ENCODE measurements around the gene FAM227A.
"Not testable (repeated sequence)": the region's sequence is repeated elsewhere in the genome, so short reads cannot be mapped to it uniquely, and the experiment has no call there.

Gene FAM227A

DNA sequence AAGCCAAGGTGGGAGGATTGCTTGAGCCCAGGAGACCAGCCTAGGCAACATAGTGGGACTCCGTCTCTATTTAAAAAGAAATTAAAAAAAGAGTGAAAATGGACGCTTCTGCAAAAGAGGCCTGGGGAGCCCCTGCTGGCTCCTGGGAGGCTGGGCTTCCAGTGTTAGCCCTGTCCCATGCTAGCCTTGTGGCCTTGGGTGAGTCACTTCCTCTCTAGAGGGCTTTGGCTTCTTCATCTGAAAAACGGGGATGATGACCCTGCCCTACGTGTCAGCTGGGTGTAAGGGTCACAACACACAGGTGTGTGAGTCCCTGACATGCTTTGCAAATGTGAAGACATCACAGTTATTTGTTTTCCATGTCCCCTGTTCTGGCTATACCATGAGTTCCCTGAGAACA is 32.8 kb downstream of the FAM227A start:
- H3K4me1 ChIP-seq (ENCODE audit: control insufficient read depth, insufficient read depth, low read length) = no peaks in the 10 kb centered on the region
- H3K36me3 ChIP-seq (ENCODE audit: control insufficient read depth, insufficient read depth, low read length) = no peaks in the 10 kb centered on the region
- H3K27me3 ChIP-seq (ENCODE audit: control insufficient read depth, insufficient read depth, low read length) = no peaks in the 10 kb centered on the region
- H3K9ac ChIP-seq (ENCODE audit: low read length) = no peak overlapping the region
- no peaks in the 10 kb centered on the region for H3K9me3 ChIP-seq (ENCODE audit: control insufficient read depth, low read length)
- no peak overlapping the region for H3K4me3 ChIP-seq (ENCODE audit: low read length)

- Histone ChIP-seq H3K4me1 (ENCODE audit: control insufficient read depth, insufficient read depth, low read length) (peaks cover 2% of the 10 kb centered on the region), H3K27me3 (ENCODE audit: control insufficient read depth, insufficient read depth, low read length) (no peaks in the 10 kb centered on the region), H3K9me3 (ENCODE audit: control insufficient read depth, low read length) (no peaks in the 10 kb centered on the region), H3K36me3 (ENCODE audit: control insufficient read depth, insufficient read depth, low read length) (no peaks in the 10 kb centered on the region), H3K9ac (ENCODE audit: low read length) (no peak overlapping the region), H3K4me3 (ENCODE audit: low read length) (no peak overlapping the region)
Observed at GRCh38 chr22:38618682-38619081, 37.5 kb downstream of the FAM227A start.

GRCh38 chr22:38618258-38618657 is 37.9 kb downstream of the FAM227A start:
- Histone ChIP-seq H3K4me3 (ENCODE audit: low read length) (no peak overlapping the region), H3K4me1 (ENCODE audit: control insufficient read depth, insufficient read depth, low read length) (peaks cover 6% of the 10 kb centered on the region), H3K27me3 (ENCODE audit: control insufficient read depth, insufficient read depth, low read length) (no peaks in the 10 kb centered on the region), H3K9ac (ENCODE audit: low read length) (no peak overlapping the region), H3K36me3 (ENCODE audit: control insufficient read depth, insufficient read depth, low read length) (no peaks in the 10 kb centered on the region), H3K9me3 (ENCODE audit: control insufficient read depth, low read length) (no peaks in the 10 kb centered on the region)

- not testable (repeated sequence) for H3K9me3 ChIP-seq (ENCODE audit: control insufficient read depth, low read length); H3K4me1 ChIP-seq (ENCODE audit: control insufficient read depth, insufficient read depth, low read length); H3K9ac ChIP-seq (ENCODE audit: low read length)
Observed at GRCh38 chr22:38615064-38615405, 41.2 kb downstream of the FAM227A start.

GRCh38 chr22:38614332-38615063 is 41.7 kb downstream of the FAM227A start:
- Histone ChIP-seq H3K9me3 (ENCODE audit: control insufficient read depth, low read length) (no peaks in the 10 kb centered on the region), H3K4me3 (ENCODE audit: low read length) (no peak overlapping the region), H3K4me1 (ENCODE audit: control insufficient read depth, insufficient read depth, low read length) (peaks cover 6% of the 10 kb centered on the region), H3K27me3 (ENCODE audit: control insufficient read depth, insufficient read depth, low read length) (no peaks in the 10 kb centered on the region), H3K9ac (ENCODE audit: low read length) (no peak overlapping the region), H3K36me3 (ENCODE audit: control insufficient read depth, insufficient read depth, low read length) (no peaks in the 10 kb centered on the region)

More at GRCh38 chr22:38615064-38615405, 41.2 kb downstream of the FAM227A start:
- H3K36me3 ChIP-seq (ENCODE audit: control insufficient read depth, insufficient read depth, low read length); H3K27me3 ChIP-seq (ENCODE audit: control insufficient read depth, insufficient read depth, low read length); H3K4me3 ChIP-seq (ENCODE audit: low read length): not testable (repeated sequence)

- H3K9ac ChIP-seq (ENCODE audit: low read length) = no peak overlapping the region
- H3K4me3 ChIP-seq (ENCODE audit: low read length) = no peak overlapping the region
- H3K4me1 ChIP-seq (ENCODE audit: control insufficient read depth, insufficient read depth, low read length) = peaks cover 6% of the 10 kb centered on the region
Observed at GRCh38 chr22:38613588-38613987, 42.6 kb downstream of the FAM227A start.

GRCh38 chr22:38612217-38613006 is 43.8 kb downstream of the FAM227A start:
- H3K36me3 ChIP-seq (ENCODE audit: control insufficient read depth, insufficient read depth, low read length) = no peaks in the 10 kb centered on the region
- H3K4me1 ChIP-seq (ENCODE audit: control insufficient read depth, insufficient read depth, low read length) = peaks cover 6% of the 10 kb centered on the region
- H3K27me3 ChIP-seq (ENCODE audit: control insufficient read depth, insufficient read depth, low read length) = no peaks in the 10 kb centered on the region
- H3K4me3 ChIP-seq (ENCODE audit: low read length) = no peak overlapping the region
- H3K9ac ChIP-seq (ENCODE audit: low read length) = no peak overlapping the region
- H3K9me3 ChIP-seq (ENCODE audit: control insufficient read depth, low read length) = no peaks in the 10 kb centered on the region

More at GRCh38 chr22:38613588-38613987, 42.6 kb downstream of the FAM227A start:
- Histone ChIP-seq H3K9me3 (ENCODE audit: control insufficient read depth, low read length) (no peaks in the 10 kb centered on the region), H3K36me3 (ENCODE audit: control insufficient read depth, insufficient read depth, low read length) (no peaks in the 10 kb centered on the region), H3K27me3 (ENCODE audit: control insufficient read depth, insufficient read depth, low read length) (no peaks in the 10 kb centered on the region)

GRCh38 chr22:38611559-38611958 is 44.6 kb downstream of the FAM227A start:
- H3K9ac ChIP-seq (ENCODE audit: low read length) = no peak overlapping the region
- H3K4me3 ChIP-seq (ENCODE audit: low read length) = no peak overlapping the region
- no peaks in the 10 kb centered on the region for H3K36me3 ChIP-seq (ENCODE audit: control insufficient read depth, insufficient read depth, low read length)
- H3K4me1 ChIP-seq (ENCODE audit: control insufficient read depth, insufficient read depth, low read length) = peaks cover 6% of the 10 kb centered on the region
- no peaks in the 10 kb centered on the region for H3K9me3 ChIP-seq (ENCODE audit: control insufficient read depth, low read length)
- no peaks in the 10 kb centered on the region for H3K27me3 ChIP-seq (ENCODE audit: control insufficient read depth, insufficient read depth, low read length)

DNA sequence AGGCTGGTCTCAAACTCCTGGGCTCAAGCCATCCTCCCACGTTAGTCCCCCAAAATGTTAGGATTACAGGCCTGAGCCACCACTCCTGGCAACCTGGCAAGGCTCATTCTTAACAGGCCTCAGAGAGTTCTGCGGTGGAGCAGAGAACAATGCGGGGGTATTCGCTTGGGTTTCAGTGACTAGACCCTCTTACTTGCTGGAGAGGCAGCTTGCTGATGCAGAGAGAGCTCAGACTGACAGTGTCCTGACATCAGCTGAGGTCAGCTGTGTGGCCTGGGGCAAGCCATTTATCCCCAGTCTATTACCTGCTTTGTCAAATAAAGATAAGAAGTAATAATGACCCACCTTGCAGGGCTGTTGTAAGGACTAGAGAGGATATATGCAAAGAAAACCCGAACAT is 46.0 kb downstream of the FAM227A start:
- H3K9me3 ChIP-seq (ENCODE audit: control insufficient read depth, low read length) = no peaks in the 10 kb centered on the region
- H3K4me3 ChIP-seq (ENCODE audit: low read length) = no peak overlapping the region
- H3K27me3 ChIP-seq (ENCODE audit: control insufficient read depth, insufficient read depth, low read length) = no peaks in the 10 kb centered on the region
- H3K9ac ChIP-seq (ENCODE audit: low read length) = no peak overlapping the region
- H3K36me3 ChIP-seq (ENCODE audit: control insufficient read depth, insufficient read depth, low read length) = no peaks in the 10 kb centered on the region
- H3K4me1 ChIP-seq (ENCODE audit: control insufficient read depth, insufficient read depth, low read length) = peaks cover 6% of the 10 kb centered on the region

- no peaks in the 10 kb centered on the region for H3K9me3 ChIP-seq (ENCODE audit: control insufficient read depth, low read length)
- H3K9ac ChIP-seq (ENCODE audit: low read length) = no peak overlapping the region
- no peak overlapping the region for H3K4me3 ChIP-seq (ENCODE audit: low read length)
Observed at GRCh38 chr22:38608992-38609750, 47.0 kb downstream of the FAM227A start.

DNA sequence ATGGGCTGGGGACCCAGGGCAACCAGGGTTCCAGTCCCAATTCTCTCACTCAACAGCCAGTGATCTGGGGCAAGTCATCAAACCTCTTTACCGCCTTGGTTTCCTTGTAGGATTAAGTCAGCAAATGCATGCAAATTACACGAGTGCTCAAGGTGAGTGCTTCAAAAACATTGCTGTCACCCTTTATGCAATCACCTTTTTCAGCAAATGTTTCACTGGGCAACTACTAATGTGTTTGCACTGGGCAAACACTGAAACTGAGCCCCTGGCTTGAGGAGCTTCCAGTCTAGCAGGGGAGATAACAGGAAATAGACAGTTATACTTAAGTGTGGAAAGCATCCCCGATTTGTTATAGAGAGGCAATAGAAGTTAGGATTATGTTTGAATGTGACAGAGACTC is 48.5 kb downstream of the FAM227A start:
- H3K9ac ChIP-seq (ENCODE audit: low read length) = no peak overlapping the region
- no peak overlapping the region for H3K4me3 ChIP-seq (ENCODE audit: low read length)
- H3K4me1 ChIP-seq (ENCODE audit: control insufficient read depth, insufficient read depth, low read length) = no peaks in the 10 kb centered on the region
- no peaks in the 10 kb centered on the region for H3K27me3 ChIP-seq (ENCODE audit: control insufficient read depth, insufficient read depth, low read length)
- H3K9me3 ChIP-seq (ENCODE audit: control insufficient read depth, low read length) = no peaks in the 10 kb centered on the region
- no peaks in the 10 kb centered on the region for H3K36me3 ChIP-seq (ENCODE audit: control insufficient read depth, insufficient read depth, low read length)

More at GRCh38 chr22:38608992-38609750, 47.0 kb downstream of the FAM227A start:
- H3K36me3 ChIP-seq (ENCODE audit: control insufficient read depth, insufficient read depth, low read length) = no peaks in the 10 kb centered on the region
- H3K27me3 ChIP-seq (ENCODE audit: control insufficient read depth, insufficient read depth, low read length) = no peaks in the 10 kb centered on the region
- peaks cover 6% of the 10 kb centered on the region for H3K4me1 ChIP-seq (ENCODE audit: control insufficient read depth, insufficient read depth, low read length)

DNA sequence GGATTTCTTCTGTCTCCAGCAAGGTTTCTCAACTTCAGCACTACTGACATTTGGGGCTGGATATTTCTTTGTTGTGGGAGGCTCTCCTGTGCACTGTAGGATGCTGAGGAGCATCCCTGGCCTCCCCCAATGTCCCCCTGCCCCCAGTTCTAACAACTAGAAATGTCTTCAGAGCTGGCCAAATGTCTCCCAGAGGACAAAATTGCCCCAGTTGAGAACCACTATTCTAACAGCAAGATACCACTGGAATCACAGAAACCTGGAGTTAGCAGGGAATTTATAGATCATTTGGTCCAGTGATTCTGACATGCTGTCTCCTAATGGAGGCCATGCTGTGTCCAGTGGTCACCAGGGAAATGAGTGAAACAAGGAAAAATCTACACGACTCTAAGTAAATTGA is 54.0 kb downstream of the FAM227A start:
- H3K9me3 ChIP-seq (ENCODE audit: control insufficient read depth, low read length) = no peaks in the 10 kb centered on the region
- H3K4me3 ChIP-seq (ENCODE audit: low read length) = no peak overlapping the region
- no peak overlapping the region for H3K9ac ChIP-seq (ENCODE audit: low read length)
- no peaks in the 10 kb centered on the region for H3K36me3 ChIP-seq (ENCODE audit: control insufficient read depth, insufficient read depth, low read length)
- no peaks in the 10 kb centered on the region for H3K4me1 ChIP-seq (ENCODE audit: control insufficient read depth, insufficient read depth, low read length)
- no peaks in the 10 kb centered on the region for H3K27me3 ChIP-seq (ENCODE audit: control insufficient read depth, insufficient read depth, low read length)
